Measurements from ENCODE around the gene CROCC. TPM values are rescaled to one million over a fixed set of nuclear protein-coding genes. Genes with fewer than 3 reads are reported as not detected.
"Not testable (repeated sequence)": the region's sequence is repeated elsewhere in the genome, so short reads cannot be mapped to it uniquely, and the experiment has no call there.

CROCC gene
- total and polyA plus RNA-seq, 9 donors, result 15.2 to 33.1 (median 25.4) TPM

- DNase-seq, result no peak
- WGBS (ENCODE audit: insufficient coverage), result 81% methylated on average over 8 of the region's 8 CpGs
- H3K4me3 ChIP-seq (ENCODE audit: low read length), result no peak overlapping the region
- H3K27ac ChIP-seq (ENCODE audit: low read length), result no peak overlapping the region
- no peaks in the 10 kb centered on the region for H3K9me3 ChIP-seq (replicated peaks; ENCODE audit: control insufficient read depth, low read depth, low read length)
- peaks cover 14% of the 10 kb centered on the region for H3K36me3 ChIP-seq (ENCODE audit: control insufficient read depth, insufficient read depth, low read length)
- H3K4me1 ChIP-seq (ENCODE audit: control insufficient read depth, insufficient read depth, low read length), result peaks cover 12% of the 10 kb centered on the region
- no peaks in the 10 kb centered on the region for H3K27me3 ChIP-seq (ENCODE audit: control insufficient read depth, insufficient read depth, low read length)
These were observed 35.0 kb downstream of the CROCC start for GRCh38 chr1:16956775-16957174.

GRCh38 chr1:16957731-16958130, 36.0 kb downstream of the CROCC start:
- 100% methylated on average over 2 of the region's 8 CpGs for WGBS (ENCODE audit: insufficient coverage)
- H3K36me3 ChIP-seq (ENCODE audit: control insufficient read depth, insufficient read depth, low read length), result peaks cover 14% of the 10 kb centered on the region
- DNase-seq, result no peak
- peaks cover 10% of the 10 kb centered on the region for H3K4me1 ChIP-seq (ENCODE audit: control insufficient read depth, insufficient read depth, low read length)
- no peak overlapping the region for H3K4me3 ChIP-seq (ENCODE audit: low read length)
- H3K27ac ChIP-seq (ENCODE audit: low read length), result no peak overlapping the region
- H3K27me3 ChIP-seq (ENCODE audit: control insufficient read depth, insufficient read depth, low read length), result no peaks in the 10 kb centered on the region
- H3K9me3 ChIP-seq (replicated peaks; ENCODE audit: control insufficient read depth, low read depth, low read length), result no peaks in the 10 kb centered on the region

GRCh38 chr1:16958475-16958874, 36.7 kb downstream of the CROCC start:
- Histone ChIP-seq H3K36me3 (ENCODE audit: control insufficient read depth, insufficient read depth, low read length) (peaks cover 14% of the 10 kb centered on the region), H3K27ac (ENCODE audit: low read length) (no peak overlapping the region), H3K27me3 (ENCODE audit: control insufficient read depth, insufficient read depth, low read length) (no peaks in the 10 kb centered on the region), H3K4me3 (ENCODE audit: low read length) (no peak overlapping the region), H3K4me1 (ENCODE audit: control insufficient read depth, insufficient read depth, low read length) (peaks cover 10% of the 10 kb centered on the region), H3K9me3 (replicated peaks; ENCODE audit: control insufficient read depth, low read depth, low read length) (no peaks in the 10 kb centered on the region)
- DNase-seq, result no peak
- WGBS (ENCODE audit: insufficient coverage), result 95% methylated on average over 11 of the region's 12 CpGs

GRCh38 chr1:16960560-16961296, 39.0 kb downstream of the CROCC start:
- Histone ChIP-seq H3K27ac (ENCODE audit: low read length) (peak overlapping the region; percentile 55), H3K9me3 (replicated peaks; ENCODE audit: control insufficient read depth, low read depth, low read length) (no peaks in the 10 kb centered on the region), H3K4me1 (ENCODE audit: control insufficient read depth, insufficient read depth, low read length) (peaks cover 10% of the 10 kb centered on the region), H3K36me3 (ENCODE audit: control insufficient read depth, insufficient read depth, low read length) (peaks cover 10% of the 10 kb centered on the region), H3K4me3 (ENCODE audit: low read length) (peak overlapping the region; percentile 39), H3K27me3 (ENCODE audit: control insufficient read depth, insufficient read depth, low read length) (no peaks in the 10 kb centered on the region)
- 2% methylated on average over 46 of the region's 57 CpGs for WGBS (ENCODE audit: insufficient coverage)
- DNase-seq, result peak; percentile 88

GRCh38 chr1:16961297-16962133, 39.8 kb downstream of the CROCC start:
- WGBS (ENCODE audit: insufficient coverage), result 83% methylated on average over 8 of the region's 14 CpGs
- DNase-seq, result no peak
- peaks cover 11% of the 10 kb centered on the region for H3K36me3 ChIP-seq (ENCODE audit: control insufficient read depth, insufficient read depth, low read length)
- H3K27ac ChIP-seq (ENCODE audit: low read length), result no peak overlapping the region
- H3K4me1 ChIP-seq (ENCODE audit: control insufficient read depth, insufficient read depth, low read length), result peaks cover 12% of the 10 kb centered on the region
- H3K27me3 ChIP-seq (ENCODE audit: control insufficient read depth, insufficient read depth, low read length), result no peaks in the 10 kb centered on the region
- H3K9me3 ChIP-seq (replicated peaks; ENCODE audit: control insufficient read depth, low read depth, low read length), result no peaks in the 10 kb centered on the region
- H3K4me3 ChIP-seq (ENCODE audit: low read length), result peak overlapping the region; percentile 39

- not testable (repeated sequence) for H3K27ac ChIP-seq (ENCODE audit: low read length); H3K9me3 ChIP-seq (replicated peaks; ENCODE audit: control insufficient read depth, low read depth, low read length); DNase-seq; H3K4me3 ChIP-seq (ENCODE audit: low read length); H3K27me3 ChIP-seq (ENCODE audit: control insufficient read depth, insufficient read depth, low read length)
- WGBS (ENCODE audit: insufficient coverage), result 100% methylated on average over 1 of the region's 4 CpGs
- peaks cover 19% of the 10 kb centered on the region for H3K36me3 ChIP-seq (ENCODE audit: control insufficient read depth, insufficient read depth, low read length)
- peaks cover 28% of the 10 kb centered on the region for H3K4me1 ChIP-seq (ENCODE audit: control insufficient read depth, insufficient read depth, low read length)
These were observed 42.4 kb downstream of the CROCC start for GRCh38 chr1:16964169-16964568.

GRCh38 chr1:16965486-16966067, 43.8 kb downstream of the CROCC start:
- Histone ChIP-seq H3K27me3 (ENCODE audit: control insufficient read depth, insufficient read depth, low read length) (no peaks in the 10 kb centered on the region), H3K4me3 (ENCODE audit: low read length) (no peak overlapping the region), H3K36me3 (ENCODE audit: control insufficient read depth, insufficient read depth, low read length) (peaks cover 23% of the 10 kb centered on the region), H3K4me1 (ENCODE audit: control insufficient read depth, insufficient read depth, low read length) (peaks cover 33% of the 10 kb centered on the region), H3K9me3 (replicated peaks; ENCODE audit: control insufficient read depth, low read depth, low read length) (no peaks in the 10 kb centered on the region), H3K27ac (ENCODE audit: low read length) (no peak overlapping the region)
- no peak for DNase-seq
- WGBS (ENCODE audit: insufficient coverage), result 88% methylated on average over 11 of the region's 13 CpGs

- Histone ChIP-seq H3K27me3 (ENCODE audit: control insufficient read depth, insufficient read depth, low read length) (no peaks in the 10 kb centered on the region), H3K36me3 (ENCODE audit: control insufficient read depth, insufficient read depth, low read length) (peaks cover 25% of the 10 kb centered on the region), H3K4me3 (ENCODE audit: low read length) (no peak overlapping the region), H3K4me1 (ENCODE audit: control insufficient read depth, insufficient read depth, low read length) (peaks cover 36% of the 10 kb centered on the region), H3K9me3 (replicated peaks; ENCODE audit: control insufficient read depth, low read depth, low read length) (no peaks in the 10 kb centered on the region), H3K27ac (ENCODE audit: low read length) (no peak overlapping the region)
- no peak for DNase-seq
- 94% methylated on average over 22 of the region's 22 CpGs for whole genome bisulfite sequencing (ENCODE audit: insufficient coverage)
These were observed 44.6 kb downstream of the CROCC start for GRCh38 chr1:16966282-16966681.

- Histone ChIP-seq H3K9me3 (replicated peaks; ENCODE audit: control insufficient read depth, low read depth, low read length) (no peaks in the 10 kb centered on the region), H3K4me3 (ENCODE audit: low read length) (no peak overlapping the region), H3K4me1 (ENCODE audit: control insufficient read depth, insufficient read depth, low read length) (peaks cover 41% of the 10 kb centered on the region), H3K27ac (ENCODE audit: low read length) (no peak overlapping the region), H3K36me3 (ENCODE audit: control insufficient read depth, insufficient read depth, low read length) (peaks cover 26% of the 10 kb centered on the region), H3K27me3 (ENCODE audit: control insufficient read depth, insufficient read depth, low read length) (no peaks in the 10 kb centered on the region)
- 25% methylated on average over 1 of the region's 7 CpGs for WGBS (ENCODE audit: insufficient coverage)
- peak; percentile 82 for DNase-seq
These were observed 45.4 kb downstream of the CROCC start for GRCh38 chr1:16967095-16967575.

GRCh38 chr1:16967962-16968361, 46.2 kb downstream of the CROCC start:
- peaks cover 26% of the 10 kb centered on the region for H3K36me3 ChIP-seq (ENCODE audit: control insufficient read depth, insufficient read depth, low read length)
- 91% methylated on average over 21 of the region's 21 CpGs for WGBS (ENCODE audit: insufficient coverage)
- H3K9me3 ChIP-seq (replicated peaks; ENCODE audit: control insufficient read depth, low read depth, low read length), result no peaks in the 10 kb centered on the region
- peaks cover 47% of the 10 kb centered on the region for H3K4me1 ChIP-seq (ENCODE audit: control insufficient read depth, insufficient read depth, low read length)
- DNase-seq, result no peak
- H3K27ac ChIP-seq (ENCODE audit: low read length), result no peak overlapping the region
- H3K27me3 ChIP-seq (ENCODE audit: control insufficient read depth, insufficient read depth, low read length), result no peaks in the 10 kb centered on the region
- no peak overlapping the region for H3K4me3 ChIP-seq (ENCODE audit: low read length)

Data from muscle of leg (tissue), 11 donors.